Left renal cortex interstitium (tissue), 4 donors: Measurements from ENCODE around the gene HMGXB4. TPM values are rescaled to one million over a fixed set of nuclear protein-coding genes. Genes with fewer than 3 reads are reported as not detected.

Experiments
- DNase-seq, 4 donors: peaks; one replicate each; pipeline ENCODE4 v3.0.0-alpha.2; 2013; ENCODE audit warnings: low read depth in 4 of 4, low spot score in 2 of 4, missing footprints in 1 of 4
- polyA plus RNA-seq, 4 donors: library from polyadenylated mRNA; unstranded; fragments of 120-200 nt; gene quantifications; one replicate each; pipeline ENCODE4 v1.2.1, GENCODE V29; 2013; ENCODE audit not compliant: insufficient read length in 4 of 4

Gene HMGXB4
- polyA plus RNA-seq, 4 donors: 25.7 to 30.5 (median 28.2) TPM

- no peak for DNase-seq
Observed at GRCh38 chr22:35308480-35309021, 51.3 kb downstream of the HMGXB4 start.

- no peak for DNase-seq
Observed at GRCh38 chr22:35310556-35311550, 53.6 kb downstream of the HMGXB4 start.

- DNase-seq: no peak
Observed at GRCh38 chr22:35311551-35311999, 54.3 kb downstream of the HMGXB4 start.

- no peak for DNase-seq
Observed at GRCh38 chr22:35312198-35313059, 55.1 kb downstream of the HMGXB4 start.

DNA sequence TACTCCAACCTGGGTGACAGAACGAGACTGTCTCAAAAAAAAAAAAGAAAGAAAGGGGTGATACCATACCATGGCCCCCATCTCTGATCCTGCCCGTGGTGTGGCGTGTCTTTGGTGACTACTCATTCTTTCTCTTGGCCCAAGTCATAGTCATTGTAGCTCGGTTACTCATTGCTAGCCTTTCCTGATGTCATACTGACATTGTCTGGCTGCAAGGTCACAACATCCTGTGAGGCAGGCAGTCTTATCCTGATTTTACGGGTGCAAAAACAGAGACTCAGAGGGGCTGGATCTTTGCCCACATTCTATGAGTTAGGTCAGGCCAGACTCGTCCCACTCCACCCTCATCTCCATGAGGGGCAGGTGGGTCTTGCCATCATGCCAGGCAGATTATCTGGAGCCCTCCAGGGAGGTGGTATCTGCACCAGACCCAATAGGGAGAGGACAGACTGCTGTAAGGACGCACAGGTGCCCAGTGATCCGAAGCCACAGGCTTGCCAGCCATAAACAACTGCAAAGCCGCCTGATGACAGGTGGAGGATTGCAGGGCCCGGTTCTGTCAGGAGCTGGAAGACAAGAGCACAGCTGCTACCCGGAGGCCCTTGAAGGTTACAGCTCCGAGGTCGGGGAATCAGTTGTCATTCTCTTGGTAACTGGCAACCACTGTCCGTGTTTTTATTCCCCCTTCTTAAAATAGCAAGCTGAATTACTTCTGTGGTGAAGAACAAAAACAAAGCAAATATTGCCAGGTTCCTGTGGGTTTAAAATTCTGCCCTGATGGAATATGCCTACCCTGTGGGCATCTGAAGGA is 56.2 kb downstream of the HMGXB4 start:
- peak in 1 of 4 donors; percentile 27 for DNase-seq

- DNase-seq: no peak
Observed at GRCh38 chr22:35314161-35314942, 57.1 kb downstream of the HMGXB4 start.

DNA sequence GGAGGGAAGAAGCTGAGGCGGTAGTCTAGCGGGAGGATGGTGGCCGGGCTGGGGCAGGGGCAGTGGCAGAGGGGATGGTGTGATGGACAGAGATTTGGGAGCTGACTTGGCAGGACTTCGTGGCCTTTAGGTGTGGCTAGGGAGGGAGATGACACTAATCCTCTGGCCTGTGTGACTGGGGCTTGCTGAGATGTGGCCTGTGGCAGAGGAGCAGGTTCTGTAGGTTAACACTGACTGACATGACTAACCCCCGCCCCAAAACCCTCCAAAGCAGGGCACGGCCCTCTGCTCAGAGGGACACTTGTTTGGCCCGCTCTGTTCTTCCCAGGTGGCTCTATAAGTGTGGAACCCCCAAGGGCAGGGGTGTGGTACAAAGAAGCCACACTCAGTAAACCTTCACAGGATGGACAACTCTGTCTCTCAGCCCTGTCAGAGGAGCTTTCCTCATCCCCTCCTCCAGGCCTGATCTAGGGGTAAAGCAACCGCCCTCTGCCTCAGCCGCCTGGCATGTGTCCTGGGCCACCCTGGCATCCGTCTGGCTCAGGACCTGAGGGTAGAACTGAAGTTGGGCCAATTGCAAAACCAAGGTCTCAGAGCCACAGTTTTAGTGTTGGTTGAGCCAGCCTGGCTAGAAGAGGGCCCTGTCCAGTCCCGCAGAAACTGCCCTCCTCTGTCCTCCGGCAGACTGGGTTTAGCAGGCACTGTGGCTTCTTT is 58.0 kb downstream of the HMGXB4 start:
- no peak for DNase-seq

DNA sequence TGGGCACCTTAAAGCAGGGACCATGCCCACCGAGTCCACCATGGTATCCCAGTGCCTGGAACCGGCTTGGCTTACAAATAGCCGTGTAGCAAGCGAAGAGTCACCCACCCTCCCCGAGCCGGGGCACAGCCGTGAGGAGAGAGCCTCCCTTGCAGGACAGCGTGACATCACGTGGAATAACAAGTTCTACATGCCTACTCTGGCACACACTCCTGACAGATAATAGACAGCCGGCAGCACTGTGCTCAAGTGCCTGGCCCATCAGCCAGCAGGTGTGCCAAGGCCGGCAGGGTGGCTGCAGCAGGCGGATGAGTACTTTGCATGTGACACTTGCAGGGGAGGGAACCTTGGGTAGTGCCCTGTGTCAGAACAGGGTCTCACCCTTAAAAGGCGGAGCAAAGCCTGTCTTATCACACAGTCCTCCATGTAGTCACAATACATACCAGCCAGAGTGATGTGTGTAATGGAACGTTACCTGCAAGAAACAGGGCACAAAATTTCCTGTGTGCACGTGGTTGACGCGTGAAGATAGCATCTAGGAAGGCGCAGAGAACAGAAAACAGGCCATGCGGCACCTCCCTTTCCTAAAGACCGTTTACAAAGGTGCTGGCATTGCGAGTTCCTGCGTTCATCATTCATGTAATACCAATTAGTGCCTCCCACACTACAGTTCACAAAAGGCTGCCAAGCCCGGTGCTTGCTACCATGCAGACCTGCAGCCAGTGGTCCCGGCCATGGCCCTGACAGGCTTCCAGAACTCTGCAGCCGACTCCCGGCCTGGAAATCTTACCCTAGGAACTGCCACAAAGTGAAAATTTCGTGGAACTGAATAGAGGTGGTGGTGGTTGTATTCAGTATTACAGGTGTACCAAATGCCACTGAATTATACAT is 58.8 kb downstream of the HMGXB4 start:
- DNase-seq: no peak

GRCh38 chr22:35316751-35317150 is 59.5 kb downstream of the HMGXB4 start:
- DNase-seq: no peak

GRCh38 chr22:35317680-35318290 is 60.5 kb downstream of the HMGXB4 start:
- DNase-seq: no peak

- no peak for DNase-seq
Observed at GRCh38 chr22:35318346-35319215, 61.3 kb downstream of the HMGXB4 start.

GRCh38 chr22:35319244-35319985 is 62.1 kb downstream of the HMGXB4 start:
- DNase-seq: no peak

- DNase-seq: no peak
Observed at GRCh38 chr22:35322126-35322525, 64.8 kb downstream of the HMGXB4 start.

GRCh38 chr22:35322893-35323292 is 65.6 kb downstream of the HMGXB4 start:
- DNase-seq: no peak

- DNase-seq: no peak
Observed at GRCh38 chr22:35323305-35323704, 66.0 kb downstream of the HMGXB4 start.

DNA sequence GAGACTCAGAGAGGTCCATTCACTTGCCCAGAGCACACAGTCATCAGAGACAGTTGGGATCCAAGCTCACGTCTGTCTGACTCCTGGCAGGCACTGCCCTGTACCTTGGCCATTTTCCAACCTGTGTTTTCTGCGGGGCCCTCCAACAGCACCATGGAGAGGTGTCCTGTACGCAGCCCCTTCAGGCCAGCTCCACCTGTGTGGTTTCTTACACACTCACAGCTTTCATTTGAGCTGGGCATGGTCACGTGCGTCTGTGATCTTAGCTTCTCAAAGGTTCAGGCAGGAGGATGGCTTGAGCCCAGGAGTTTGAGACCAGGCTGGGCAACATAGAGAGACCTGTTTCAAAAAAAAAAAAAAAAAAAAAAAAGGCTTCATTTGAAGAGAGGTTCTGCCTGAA is 66.8 kb downstream of the HMGXB4 start:
- no peak for DNase-seq
